ENCODE data around the gene TMEM238. TPM values are rescaled to one million over a fixed set of nuclear protein-coding genes. Genes with fewer than 3 reads are reported as not detected.

The TMEM238 gene
- total and polyA plus RNA-seq, 4 donors = 0.08 to 0.54 (median 0.47) TPM

DNA sequence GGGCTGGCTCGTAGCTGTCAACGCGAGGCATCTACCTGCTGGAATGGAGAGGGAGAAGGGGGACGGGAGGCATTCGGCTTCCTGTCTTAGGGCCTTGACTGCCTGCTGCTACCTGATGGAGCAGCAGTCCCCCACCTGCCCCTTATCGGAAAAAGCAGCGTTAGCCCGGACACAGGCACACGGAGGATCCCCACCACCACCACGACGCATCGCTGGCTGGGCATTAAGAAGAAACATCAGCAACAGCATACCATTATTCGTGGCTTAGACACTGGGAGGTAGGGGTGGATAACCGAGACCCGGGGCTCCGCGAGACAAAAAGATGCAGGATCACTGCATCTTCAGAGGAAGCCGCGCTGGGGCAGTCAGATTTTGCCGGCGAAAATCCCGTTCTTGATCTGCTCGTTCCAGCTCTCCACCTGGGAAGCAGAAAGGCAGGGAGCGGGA lies 30.7 kb downstream of the TMEM238 start:
- WGBS = 6% methylated on average over 24 of the region's 24 CpGs
- no peak overlapping the region for H3K9ac ChIP-seq (ENCODE audit: low read depth in 1 of 2, low read length in 2 of 2)

DNA sequence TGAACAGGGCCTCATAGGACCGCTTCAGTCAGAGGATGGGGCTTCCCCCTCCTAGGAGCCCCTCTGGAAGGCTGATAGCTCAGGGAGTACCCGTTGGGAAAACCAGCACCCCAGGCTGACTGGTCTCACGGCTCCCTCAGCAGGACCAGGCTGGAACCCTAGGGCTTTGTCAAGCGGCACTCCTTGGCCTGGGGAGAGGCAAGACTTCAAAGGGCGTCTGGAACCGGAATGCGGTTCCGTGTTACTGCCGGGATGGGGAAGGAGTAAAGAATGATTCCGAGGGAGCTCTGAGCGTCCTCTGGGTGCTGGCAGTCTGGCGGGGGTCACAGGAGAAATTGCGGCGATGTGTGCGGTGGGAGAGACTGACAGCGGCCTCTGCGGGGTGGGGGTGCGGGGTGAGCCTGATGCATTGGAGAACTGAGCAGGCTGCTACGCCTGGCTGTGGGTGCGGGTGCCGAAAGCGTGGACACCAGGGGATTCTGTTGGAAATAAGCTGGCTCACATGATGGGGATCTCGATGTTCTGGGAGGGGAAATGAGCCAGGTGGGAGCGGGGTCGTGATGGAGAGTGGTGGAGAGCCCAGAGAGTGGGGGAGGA lies 31.4 kb downstream of the TMEM238 start:
- no peaks in the 10 kb centered on the region for H3K9me3 ChIP-seq (ENCODE audit: control insufficient read depth in 4 of 4, low read length in 3 of 4)
- H3K9ac ChIP-seq (ENCODE audit: low read depth in 1 of 2, low read length in 2 of 2) = no peak overlapping the region
- no peak overlapping the region for H3K27ac ChIP-seq (ENCODE audit: low read depth in 1 of 2, low read length in 2 of 2)
- H3K4me3 ChIP-seq (ENCODE audit: low read depth in 1 of 3, low read length in 3 of 3) = no peak overlapping the region
- 56% methylated on average over 25 of the region's 25 CpGs for WGBS
- TF ChIP-seq TAF1 (conservative IDR thresholded peaks at IDR 0.05) = no peak
- no peak for TF ChIP-seq NR2F2 (IDR thresholded peaks at IDR 0.05)
- no peak for TF ChIP-seq FOXA1 (IDR thresholded peaks at IDR 0.05)
- TF ChIP-seq, protein P1, sequence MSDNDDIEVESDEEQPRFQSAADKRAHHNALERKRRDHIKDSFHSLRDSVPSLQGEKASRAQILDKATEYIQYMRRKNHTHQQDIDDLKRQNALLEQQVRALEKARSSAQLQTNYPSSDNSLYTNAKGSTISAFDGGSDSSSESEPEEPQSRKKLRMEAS (IDR thresholded peaks at IDR 0.05) = no peak
- TF ChIP-seq GABPA (IDR thresholded peaks at IDR 0.05 in 1 of 2, conservative IDR thresholded peaks at IDR 0.05 in 1 of 2) = no peak
- no peak for TF ChIP-seq RXRA (IDR thresholded peaks at IDR 0.05)
- TF ChIP-seq, protein P2, sequence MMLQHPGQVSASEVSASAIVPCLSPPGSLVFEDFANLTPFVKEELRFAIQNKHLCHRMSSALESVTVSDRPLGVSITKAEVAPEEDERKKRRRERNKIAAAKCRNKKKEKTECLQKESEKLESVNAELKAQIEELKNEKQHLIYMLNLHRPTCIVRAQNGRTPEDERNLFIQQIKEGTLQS (IDR thresholded peaks at IDR 0.05) = no peak
- no peak for TF ChIP-seq JUND (IDR thresholded peaks at IDR 0.05)
- TF ChIP-seq, protein P3, sequence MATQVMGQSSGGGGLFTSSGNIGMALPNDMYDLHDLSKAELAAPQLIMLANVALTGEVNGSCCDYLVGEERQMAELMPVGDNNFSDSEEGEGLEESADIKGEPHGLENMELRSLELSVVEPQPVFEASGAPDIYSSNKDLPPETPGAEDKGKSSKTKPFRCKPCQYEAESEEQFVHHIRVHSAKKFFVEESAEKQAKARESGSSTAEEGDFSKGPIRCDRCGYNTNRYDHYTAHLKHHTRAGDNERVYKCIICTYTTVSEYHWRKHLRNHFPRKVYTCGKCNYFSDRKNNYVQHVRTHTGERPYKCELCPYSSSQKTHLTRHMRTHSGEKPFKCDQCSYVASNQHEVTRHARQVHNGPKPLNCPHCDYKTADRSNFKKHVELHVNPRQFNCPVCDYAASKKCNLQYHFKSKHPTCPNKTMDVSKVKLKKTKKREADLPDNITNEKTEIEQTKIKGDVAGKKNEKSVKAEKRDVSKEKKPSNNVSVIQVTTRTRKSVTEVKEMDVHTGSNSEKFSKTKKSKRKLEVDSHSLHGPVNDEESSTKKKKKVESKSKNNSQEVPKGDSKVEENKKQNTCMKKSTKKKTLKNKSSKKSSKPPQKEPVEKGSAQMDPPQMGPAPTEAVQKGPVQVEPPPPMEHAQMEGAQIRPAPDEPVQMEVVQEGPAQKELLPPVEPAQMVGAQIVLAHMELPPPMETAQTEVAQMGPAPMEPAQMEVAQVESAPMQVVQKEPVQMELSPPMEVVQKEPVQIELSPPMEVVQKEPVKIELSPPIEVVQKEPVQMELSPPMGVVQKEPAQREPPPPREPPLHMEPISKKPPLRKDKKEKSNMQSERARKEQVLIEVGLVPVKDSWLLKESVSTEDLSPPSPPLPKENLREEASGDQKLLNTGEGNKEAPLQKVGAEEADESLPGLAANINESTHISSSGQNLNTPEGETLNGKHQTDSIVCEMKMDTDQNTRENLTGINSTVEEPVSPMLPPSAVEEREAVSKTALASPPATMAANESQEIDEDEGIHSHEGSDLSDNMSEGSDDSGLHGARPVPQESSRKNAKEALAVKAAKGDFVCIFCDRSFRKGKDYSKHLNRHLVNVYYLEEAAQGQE (IDR thresholded peaks at IDR 0.05) = no peak
- no peak for TF ChIP-seq YY1 (IDR thresholded peaks at IDR 0.05)
- no peak for TF ChIP-seq SP1 (IDR thresholded peaks at IDR 0.05)
- TF ChIP-seq RAD21 (IDR thresholded peaks at IDR 0.05) = no peak
- no peak for DNase-seq (ENCODE audit: low spot score)
- H3K36me3 ChIP-seq (ENCODE audit: control insufficient read depth in 4 of 4, insufficient read depth in 3 of 4, low read depth in 1 of 4, low read length in 3 of 4) = no peaks in the 10 kb centered on the region
- peaks cover 0 to 4% (median 1%) of the 10 kb centered on the region in 4 donors for H3K4me1 ChIP-seq (ENCODE audit: control insufficient read depth in 4 of 4, insufficient read depth in 4 of 4, low read length in 3 of 4)
- peaks cover 0 to 8% (median 6%) of the 10 kb centered on the region in 4 donors for H3K27me3 ChIP-seq (ENCODE audit: control insufficient read depth in 4 of 4, insufficient read depth in 4 of 4, low read length in 3 of 4)

More for the DNA sequence above, 30.7 kb downstream of the TMEM238 start:
- no peak for DNase-seq (ENCODE audit: low spot score)
- Histone ChIP-seq H3K4me3 (ENCODE audit: low read depth in 1 of 3, low read length in 3 of 3) (peak overlapping the region in 1 of 3 donors; percentile 34), H3K4me1 (ENCODE audit: control insufficient read depth in 4 of 4, insufficient read depth in 4 of 4, low read length in 3 of 4) (peaks cover 0 to 4% (median 1%) of the 10 kb centered on the region in 4 donors), H3K9me3 (ENCODE audit: control insufficient read depth in 4 of 4, low read length in 3 of 4) (no peaks in the 10 kb centered on the region), H3K27ac (ENCODE audit: low read depth in 1 of 2, low read length in 2 of 2) (no peak overlapping the region), H3K36me3 (ENCODE audit: control insufficient read depth in 4 of 4, insufficient read depth in 3 of 4, low read depth in 1 of 4, low read length in 3 of 4) (no peaks in the 10 kb centered on the region), H3K27me3 (ENCODE audit: control insufficient read depth in 4 of 4, insufficient read depth in 4 of 4, low read length in 3 of 4) (peaks cover 0 to 8% (median 6%) of the 10 kb centered on the region in 4 donors)
- TF ChIP-seq NR2F2 (IDR thresholded peaks at IDR 0.05) = no peak
- no peak for TF ChIP-seq SP1 (IDR thresholded peaks at IDR 0.05)
- no peak for TF ChIP-seq EGR1 (IDR thresholded peaks at IDR 0.05; ENCODE audit: low read depth in 2 of 2)

DNA sequence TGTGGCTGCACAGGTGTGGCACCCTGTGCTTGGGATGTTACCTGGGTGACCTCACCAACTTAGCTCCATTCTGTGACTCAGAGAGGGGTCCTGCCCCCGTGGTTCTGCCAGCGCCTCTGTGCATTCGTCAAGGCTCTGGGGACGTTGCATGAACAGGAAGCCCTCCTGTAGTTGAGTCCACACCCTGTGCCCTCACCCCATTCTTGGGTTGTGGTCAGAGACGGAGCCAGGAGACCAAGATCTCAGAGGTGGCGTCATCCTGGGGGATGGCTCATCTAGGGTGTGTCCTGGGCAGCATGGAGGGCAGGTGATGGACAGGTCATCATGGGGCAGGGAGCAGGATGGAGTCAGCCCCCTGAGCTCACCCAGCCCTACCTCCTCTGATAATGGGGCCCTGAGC lies 32.1 kb downstream of the TMEM238 start:
- Histone ChIP-seq H3K36me3 (ENCODE audit: control insufficient read depth in 4 of 4, insufficient read depth in 3 of 4, low read depth in 1 of 4, low read length in 3 of 4) (no peaks in the 10 kb centered on the region), H3K9me3 (ENCODE audit: control insufficient read depth in 4 of 4, low read length in 3 of 4) (no peaks in the 10 kb centered on the region), H3K4me3 (ENCODE audit: low read depth in 1 of 3, low read length in 3 of 3) (no peak overlapping the region), H3K4me1 (ENCODE audit: control insufficient read depth in 4 of 4, insufficient read depth in 4 of 4, low read length in 3 of 4) (peaks cover 0 to 4% (median 1%) of the 10 kb centered on the region in 4 donors), H3K27me3 (ENCODE audit: control insufficient read depth in 4 of 4, insufficient read depth in 4 of 4, low read length in 3 of 4) (peaks cover 0 to 8% (median 6%) of the 10 kb centered on the region in 4 donors), H3K9ac (ENCODE audit: low read depth in 1 of 2, low read length in 2 of 2) (no peak overlapping the region), H3K27ac (ENCODE audit: low read depth in 1 of 2, low read length in 2 of 2) (no peak overlapping the region)
- no peak for DNase-seq (ENCODE audit: low spot score)
- WGBS = 74% methylated on average over 6 of the region's 6 CpGs
- no peak for TF ChIP-seq YY1 (IDR thresholded peaks at IDR 0.05)
- TF ChIP-seq RAD21 (IDR thresholded peaks at IDR 0.05) = no peak
- TF ChIP-seq JUND (IDR thresholded peaks at IDR 0.05) = no peak
- no peak for TF ChIP-seq NR2F2 (IDR thresholded peaks at IDR 0.05)
- TF ChIP-seq EGR1 (IDR thresholded peaks at IDR 0.05; ENCODE audit: low read depth in 2 of 2) = no peak
- no peak for TF ChIP-seq TAF1 (conservative IDR thresholded peaks at IDR 0.05)
- TF ChIP-seq, protein P4, sequence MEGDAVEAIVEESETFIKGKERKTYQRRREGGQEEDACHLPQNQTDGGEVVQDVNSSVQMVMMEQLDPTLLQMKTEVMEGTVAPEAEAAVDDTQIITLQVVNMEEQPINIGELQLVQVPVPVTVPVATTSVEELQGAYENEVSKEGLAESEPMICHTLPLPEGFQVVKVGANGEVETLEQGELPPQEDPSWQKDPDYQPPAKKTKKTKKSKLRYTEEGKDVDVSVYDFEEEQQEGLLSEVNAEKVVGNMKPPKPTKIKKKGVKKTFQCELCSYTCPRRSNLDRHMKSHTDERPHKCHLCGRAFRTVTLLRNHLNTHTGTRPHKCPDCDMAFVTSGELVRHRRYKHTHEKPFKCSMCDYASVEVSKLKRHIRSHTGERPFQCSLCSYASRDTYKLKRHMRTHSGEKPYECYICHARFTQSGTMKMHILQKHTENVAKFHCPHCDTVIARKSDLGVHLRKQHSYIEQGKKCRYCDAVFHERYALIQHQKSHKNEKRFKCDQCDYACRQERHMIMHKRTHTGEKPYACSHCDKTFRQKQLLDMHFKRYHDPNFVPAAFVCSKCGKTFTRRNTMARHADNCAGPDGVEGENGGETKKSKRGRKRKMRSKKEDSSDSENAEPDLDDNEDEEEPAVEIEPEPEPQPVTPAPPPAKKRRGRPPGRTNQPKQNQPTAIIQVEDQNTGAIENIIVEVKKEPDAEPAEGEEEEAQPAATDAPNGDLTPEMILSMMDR (IDR thresholded peaks at IDR 0.05; ENCODE audit: low read depth, low read length, missing input control) = no peak
- TF ChIP-seq, protein P5, sequence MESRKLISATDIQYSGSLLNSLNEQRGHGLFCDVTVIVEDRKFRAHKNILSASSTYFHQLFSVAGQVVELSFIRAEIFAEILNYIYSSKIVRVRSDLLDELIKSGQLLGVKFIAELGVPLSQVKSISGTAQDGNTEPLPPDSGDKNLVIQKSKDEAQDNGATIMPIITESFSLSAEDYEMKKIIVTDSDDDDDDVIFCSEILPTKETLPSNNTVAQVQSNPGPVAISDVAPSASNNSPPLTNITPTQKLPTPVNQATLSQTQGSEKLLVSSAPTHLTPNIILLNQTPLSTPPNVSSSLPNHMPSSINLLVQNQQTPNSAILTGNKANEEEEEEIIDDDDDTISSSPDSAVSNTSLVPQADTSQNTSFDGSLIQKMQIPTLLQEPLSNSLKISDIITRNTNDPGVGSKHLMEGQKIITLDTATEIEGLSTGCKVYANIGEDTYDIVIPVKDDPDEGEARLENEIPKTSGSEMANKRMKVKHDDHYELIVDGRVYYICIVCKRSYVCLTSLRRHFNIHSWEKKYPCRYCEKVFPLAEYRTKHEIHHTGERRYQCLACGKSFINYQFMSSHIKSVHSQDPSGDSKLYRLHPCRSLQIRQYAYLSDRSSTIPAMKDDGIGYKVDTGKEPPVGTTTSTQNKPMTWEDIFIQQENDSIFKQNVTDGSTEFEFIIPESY (IDR thresholded peaks at IDR 0.05) = no peak
- TF ChIP-seq HNF4A (conservative IDR thresholded peaks at IDR 0.05) = no peak
- TF ChIP-seq, protein P1 (IDR thresholded peaks at IDR 0.05) = no peak
- TF ChIP-seq FOXA1 (IDR thresholded peaks at IDR 0.05) = no peak
- TF ChIP-seq SP1 (IDR thresholded peaks at IDR 0.05) = no peak
- TF ChIP-seq RXRA (IDR thresholded peaks at IDR 0.05) = no peak
- no peak for TF ChIP-seq GABPA (IDR thresholded peaks at IDR 0.05 in 1 of 2, conservative IDR thresholded peaks at IDR 0.05 in 1 of 2)
